Suprapubic skin (tissue), 4 donors: Measurements from ENCODE around the gene UBR3. TPM values are rescaled to one million over a fixed set of nuclear protein-coding genes. Genes with fewer than 3 reads are reported as not detected.

Experiments used
- DNase-seq, 2 donors: peaks; one replicate each; pipeline ENCODE4 v3.0.0-alpha.2; 2019; ENCODE audit warnings: low spot score in 2 of 2
- H3K27ac ChIP-seq: fragments of 200-600 bp; sonication (generic); one replicate; pipeline ENCODE4 v1.5.1; 2019
- H3K27me3 ChIP-seq: fragments of 200-600 bp; sonication (generic); one replicate; pipeline ENCODE4 v1.5.1; 2019
- H3K36me3 ChIP-seq: fragments of 200-600 bp; sonication (generic); one replicate; pipeline ENCODE4 v1.5.1; 2019
- H3K4me1 ChIP-seq: fragments of 200-600 bp; sonication (generic); one replicate; pipeline ENCODE4 v1.5.1; 2019
- H3K4me3 ChIP-seq: fragments of 200-600 bp; sonication (generic); one replicate; pipeline ENCODE4 v1.5.1; 2019; ENCODE audit warnings: mild to moderate bottlenecking
- H3K9me3 ChIP-seq: fragments of 200-600 bp; sonication (generic); one replicate; pipeline ENCODE4 v1.5.1; 2019
- EP300 ChIP-seq: sonication (generic); formaldehyde crosslinking; IDR thresholded peaks from one replicate; pipeline ENCODE4 v1.6.1; 2017; ENCODE audit warnings: antibody characterized with exemption
- POLR2A ChIP-seq, 2 donors: fragments of 450-650 bp; IDR thresholded peaks; one replicate each; pipeline ENCODE4 v1.6.1; 2017; ENCODE audit warnings: antibody characterized with exemption in 2 of 2, mild to moderate bottlenecking in 2 of 2, moderate library complexity in 2 of 2
- POLR2AphosphoS5 ChIP-seq, 3 donors: sonication (generic); formaldehyde crosslinking; IDR thresholded peaks; one replicate each; pipeline ENCODE4 v1.6.1; 2017; ENCODE audit warnings: antibody characterized with exemption in 3 of 3
- WGBS: methylation state at CpG from one replicate; pipeline ENCODE4 v1.1.5; 2018; 5-methylcytosine and 5-hydroxymethylcytosine counted together
- total RNA-seq, 4 donors: library from RNA; depleted of rRNA; stranded (reverse); fragments of >200 nt; gene quantifications; one replicate each; pipeline ENCODE4 v1.1.0, GENCODE V29; 2016
- TF ChIP-seq, protein P1 (sequence below), 2 donors: fragments of 200-600 bp in 1 of 2; fragments of 450-650 bp in 1 of 2; sonication (generic) in 1 of 2; IDR thresholded peaks; one replicate each; pipeline ENCODE4 v1.5.1; 2016 to 2019; ENCODE audit warnings: antibody characterized with exemption in 2 of 2, mild to moderate bottlenecking in 1 of 2, moderate library complexity in 1 of 2

The UBR3 gene
- total RNA-seq, 4 donors from 2014 or later: 41.9 to 140 (median 60.4) TPM

DNA sequence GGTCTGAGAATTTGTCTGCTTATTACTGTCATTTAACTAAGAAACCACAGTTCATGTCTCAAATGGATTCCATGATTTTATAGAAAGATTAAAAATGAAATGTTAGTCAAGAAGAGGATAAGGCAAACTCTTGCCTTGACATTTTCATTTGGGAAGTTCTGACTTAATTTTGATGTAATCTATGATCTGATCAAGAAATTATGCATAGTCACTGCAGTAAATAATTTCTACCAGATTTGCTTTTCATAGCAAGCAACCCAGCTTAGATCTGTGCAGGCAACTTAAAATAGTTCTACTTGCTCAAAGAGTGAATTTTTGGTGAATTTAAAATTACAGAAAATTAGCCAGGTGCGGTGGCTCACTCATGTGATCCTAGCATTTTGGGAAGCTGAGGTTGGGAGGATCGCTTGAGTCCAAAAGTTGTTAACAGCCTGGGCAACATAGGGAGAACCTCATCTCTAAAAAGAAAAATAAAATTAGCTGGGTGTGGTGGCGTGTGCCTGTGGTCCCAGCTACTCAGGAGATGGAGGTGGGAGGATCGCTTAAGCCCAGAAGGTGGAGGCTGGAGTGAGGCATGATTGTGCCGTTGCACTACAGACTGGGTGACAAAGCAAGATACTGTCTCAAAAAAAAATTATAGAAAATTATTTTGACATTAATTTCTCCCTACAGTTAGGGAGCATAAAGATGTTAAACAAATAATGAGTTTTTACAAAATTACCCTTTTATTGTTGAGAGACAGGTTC, 192.0 kb downstream of the UBR3 start:
- no peaks in the 10 kb centered on the region for H3K9me3 ChIP-seq
- no peak for TF ChIP-seq EP300
- TF ChIP-seq POLR2A (IDR thresholded peaks at IDR 0.05): no peak
- no peak for TF ChIP-seq POLR2AphosphoS5 (IDR thresholded peaks at IDR 0.05)
- TF ChIP-seq, protein P1, sequence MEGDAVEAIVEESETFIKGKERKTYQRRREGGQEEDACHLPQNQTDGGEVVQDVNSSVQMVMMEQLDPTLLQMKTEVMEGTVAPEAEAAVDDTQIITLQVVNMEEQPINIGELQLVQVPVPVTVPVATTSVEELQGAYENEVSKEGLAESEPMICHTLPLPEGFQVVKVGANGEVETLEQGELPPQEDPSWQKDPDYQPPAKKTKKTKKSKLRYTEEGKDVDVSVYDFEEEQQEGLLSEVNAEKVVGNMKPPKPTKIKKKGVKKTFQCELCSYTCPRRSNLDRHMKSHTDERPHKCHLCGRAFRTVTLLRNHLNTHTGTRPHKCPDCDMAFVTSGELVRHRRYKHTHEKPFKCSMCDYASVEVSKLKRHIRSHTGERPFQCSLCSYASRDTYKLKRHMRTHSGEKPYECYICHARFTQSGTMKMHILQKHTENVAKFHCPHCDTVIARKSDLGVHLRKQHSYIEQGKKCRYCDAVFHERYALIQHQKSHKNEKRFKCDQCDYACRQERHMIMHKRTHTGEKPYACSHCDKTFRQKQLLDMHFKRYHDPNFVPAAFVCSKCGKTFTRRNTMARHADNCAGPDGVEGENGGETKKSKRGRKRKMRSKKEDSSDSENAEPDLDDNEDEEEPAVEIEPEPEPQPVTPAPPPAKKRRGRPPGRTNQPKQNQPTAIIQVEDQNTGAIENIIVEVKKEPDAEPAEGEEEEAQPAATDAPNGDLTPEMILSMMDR (IDR thresholded peaks at IDR 0.05): no peak
- no peaks in the 10 kb centered on the region for H3K4me1 ChIP-seq
- no peak for DNase-seq
- no peak overlapping the region for H3K27ac ChIP-seq
- H3K4me3 ChIP-seq: no peak overlapping the region
- peaks cover 8% of the 10 kb centered on the region for H3K36me3 ChIP-seq
- H3K27me3 ChIP-seq: no peaks in the 10 kb centered on the region
- WGBS: 78% methylated on average over 5 of the region's 5 CpGs

DNA sequence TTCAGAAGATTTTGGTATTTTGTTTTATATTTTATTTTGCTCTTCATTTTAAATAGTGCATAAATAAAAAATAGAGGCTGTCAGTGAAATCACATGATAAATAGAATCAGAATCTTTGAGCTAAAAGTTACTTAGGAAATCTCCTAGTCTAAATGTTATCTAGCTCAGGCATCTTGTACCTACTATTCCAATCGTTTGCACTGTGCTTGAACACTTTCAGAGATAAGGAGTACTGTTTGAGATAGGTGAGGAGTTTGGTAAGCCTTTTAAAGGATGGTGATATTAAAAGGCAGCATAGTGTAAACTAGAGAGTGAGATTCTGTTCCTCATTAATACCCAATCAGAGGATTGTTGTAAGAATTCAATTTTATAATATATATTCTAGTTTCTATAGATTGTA, 193.5 kb downstream of the UBR3 start:
- TF ChIP-seq POLR2A (IDR thresholded peaks at IDR 0.05) (no peak), EP300 (no peak)
- TF ChIP-seq, protein P1 (IDR thresholded peaks at IDR 0.05): no peak

DNA sequence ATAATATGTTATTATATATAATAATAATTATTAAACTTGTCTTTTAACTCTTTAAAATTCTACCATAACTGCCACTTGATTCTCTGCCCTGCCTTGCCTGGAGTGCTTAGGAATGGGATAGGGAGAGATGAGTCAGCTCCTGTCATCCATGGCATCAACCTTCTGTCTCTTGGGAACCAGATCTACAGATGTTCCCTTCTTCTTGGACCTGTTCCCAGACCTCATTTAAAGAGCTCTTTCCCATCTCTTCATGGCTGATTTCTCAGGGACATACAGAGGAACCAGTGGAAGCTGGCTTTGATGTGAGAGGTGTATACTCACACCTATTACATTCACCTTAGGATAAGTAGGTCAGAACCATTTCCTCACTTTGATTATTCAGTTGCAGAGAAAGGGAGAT, 195.4 kb downstream of the UBR3 start:
- DNase-seq: no peak
- H3K27ac ChIP-seq: no peak overlapping the region
- H3K36me3 ChIP-seq: peaks cover 8% of the 10 kb centered on the region
- H3K27me3 ChIP-seq: no peaks in the 10 kb centered on the region
- TF ChIP-seq EP300: no peak
- TF ChIP-seq POLR2A (IDR thresholded peaks at IDR 0.05): no peak
- no peak for TF ChIP-seq POLR2AphosphoS5 (IDR thresholded peaks at IDR 0.05)
- TF ChIP-seq, protein P1 (IDR thresholded peaks at IDR 0.05): no peak
- no peaks in the 10 kb centered on the region for H3K9me3 ChIP-seq
- no peak overlapping the region for H3K4me3 ChIP-seq
- no peaks in the 10 kb centered on the region for H3K4me1 ChIP-seq

More for the DNA sequence above, 193.5 kb downstream of the UBR3 start:
- 63% methylated on average over 1 of the region's 1 CpG for WGBS
- DNase-seq: no peak
- Histone ChIP-seq H3K27ac (no peak overlapping the region), H3K9me3 (no peaks in the 10 kb centered on the region), H3K36me3 (peaks cover 8% of the 10 kb centered on the region), H3K4me1 (no peaks in the 10 kb centered on the region), H3K4me3 (no peak overlapping the region), H3K27me3 (no peaks in the 10 kb centered on the region)

DNA sequence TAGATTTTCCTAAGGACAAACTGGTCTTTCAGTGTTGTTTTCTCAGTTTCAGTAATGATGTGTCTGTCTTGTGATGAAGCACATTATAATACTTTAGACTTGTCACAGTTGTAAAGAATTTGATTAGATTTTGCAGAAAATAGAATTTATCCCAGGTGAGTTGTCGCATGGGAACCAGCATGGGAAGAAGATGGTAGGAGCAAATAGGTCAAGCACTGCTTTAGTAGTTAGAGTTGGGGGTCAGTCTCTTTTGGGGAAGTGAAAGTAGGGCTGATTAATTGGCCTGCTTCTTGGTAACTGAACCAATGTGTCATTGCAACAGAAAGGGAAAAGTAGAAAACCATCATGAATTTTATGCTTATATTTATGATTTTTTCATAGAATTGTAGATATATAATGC, 197.5 kb downstream of the UBR3 start:
- DNase-seq: no peak
- H3K27me3 ChIP-seq: no peaks in the 10 kb centered on the region
- no peak overlapping the region for H3K27ac ChIP-seq
- no peaks in the 10 kb centered on the region for H3K9me3 ChIP-seq
- no peak overlapping the region for H3K4me3 ChIP-seq
- peaks cover 17% of the 10 kb centered on the region for H3K36me3 ChIP-seq
- TF ChIP-seq EP300: no peak
- TF ChIP-seq POLR2AphosphoS5 (IDR thresholded peaks at IDR 0.05): no peak
- no peak for TF ChIP-seq POLR2A (IDR thresholded peaks at IDR 0.05)
- TF ChIP-seq, protein P1 (IDR thresholded peaks at IDR 0.05): no peak
- H3K4me1 ChIP-seq: no peaks in the 10 kb centered on the region
- 97% methylated on average over 1 of the region's 1 CpG for WGBS

DNA sequence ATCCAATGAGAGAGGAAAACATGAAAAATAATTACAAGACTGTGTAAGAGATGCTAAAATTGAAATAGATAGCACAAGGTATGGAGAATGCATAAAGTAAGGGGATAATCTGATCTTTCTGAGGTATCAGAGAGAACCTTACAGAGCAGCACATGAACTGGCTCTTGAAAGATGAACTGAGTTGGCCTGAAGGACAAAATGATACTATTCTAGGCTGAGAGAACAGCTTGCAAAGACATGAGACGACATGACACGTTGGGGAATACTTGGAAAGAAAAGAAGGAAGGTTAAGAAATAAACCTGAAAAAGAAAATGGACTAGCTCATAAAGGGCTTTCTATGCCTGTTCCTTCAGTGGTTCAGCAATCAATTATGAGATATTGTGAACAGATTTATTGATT, 198.0 kb downstream of the UBR3 start:
- no peak for DNase-seq
- no peaks in the 10 kb centered on the region for H3K9me3 ChIP-seq
- no peak overlapping the region for H3K27ac ChIP-seq
- no peaks in the 10 kb centered on the region for H3K27me3 ChIP-seq
- no peak overlapping the region for H3K4me3 ChIP-seq
- no peak for TF ChIP-seq POLR2AphosphoS5 (IDR thresholded peaks at IDR 0.05)
- no peak for TF ChIP-seq POLR2A (IDR thresholded peaks at IDR 0.05)
- TF ChIP-seq, protein P1 (IDR thresholded peaks at IDR 0.05): no peak
- no peak for TF ChIP-seq EP300
- H3K4me1 ChIP-seq: no peaks in the 10 kb centered on the region
- 97% methylated on average over 2 of the region's 2 CpGs for WGBS
- peaks cover 17% of the 10 kb centered on the region for H3K36me3 ChIP-seq
